Liver (tissue), 9 donors: ENCODE data around the gene SUGT1. TPM values are rescaled to one million over a fixed set of nuclear protein-coding genes. Genes with fewer than 3 reads are reported as not detected.

Source experiments
- DNase-seq: peaks from one replicate; pipeline ENCODE4 v3.0.0-alpha.2; 2017; ENCODE audit warnings: low spot score
- H3K27ac ChIP-seq, 2 donors: one replicate each; pipeline ENCODE4 v1.7.0; 2013; ENCODE audit warnings: inconsistent platforms in 2 of 2, low read length in 2 of 2, control low read depth in 1 of 2, low read depth in 1 of 2, mild to moderate bottlenecking in 1 of 2
- H3K27me3 ChIP-seq, 4 donors: one replicate each; pipeline versions ENCODE4 v1.6.1 to v1.7.0; 2013; ENCODE audit warnings: low read length in 3 of 4, inconsistent platforms in 1 of 4, mild to moderate bottlenecking in 1 of 4, moderate library complexity in 1 of 4; ENCODE audit not compliant: control insufficient read depth in 4 of 4, insufficient read depth in 4 of 4
- H3K36me3 ChIP-seq, 4 donors: one replicate each; pipeline versions ENCODE4 v1.6.1 to v1.7.0; 2013; ENCODE audit warnings: low read length in 3 of 4, mild to moderate bottlenecking in 3 of 4, low read depth in 1 of 4, moderate library complexity in 1 of 4; ENCODE audit not compliant: control insufficient read depth in 4 of 4, insufficient read depth in 3 of 4
- H3K4me1 ChIP-seq, 4 donors: one replicate each; pipeline versions ENCODE4 v1.6.1 to v1.7.0; 2013; ENCODE audit warnings: low read length in 3 of 4, mild to moderate bottlenecking in 3 of 4, moderate library complexity in 1 of 4; ENCODE audit not compliant: control insufficient read depth in 4 of 4, insufficient read depth in 4 of 4
- H3K4me3 ChIP-seq, 3 donors: one replicate each; pipeline versions ENCODE4 v1.6.1 to v1.7.0; 2013; ENCODE audit warnings: low read length in 3 of 3, control low read depth in 1 of 3, low read depth in 1 of 3, mild to moderate bottlenecking in 1 of 3
- H3K9ac ChIP-seq, 2 donors: one replicate each; pipeline ENCODE4 v1.7.0; 2013; ENCODE audit warnings: low read length in 2 of 2, mild to moderate bottlenecking in 2 of 2, moderate library complexity in 2 of 2, control low read depth in 1 of 2, low read depth in 1 of 2
- H3K9me3 ChIP-seq, 4 donors: one replicate each; pipeline versions ENCODE4 v1.6.1 to v1.7.0; 2013; ENCODE audit warnings: low read length in 3 of 4; ENCODE audit not compliant: control insufficient read depth in 4 of 4
- EGR1 ChIP-seq, 2 donors: IDR thresholded peaks; 2 replicates each; pipeline ENCODE4 v1.6.1; 2016 to 2018; ENCODE audit warnings: antibody characterized with exemption in 2 of 2, low read depth in 2 of 2
- FOXA1 ChIP-seq: IDR thresholded peaks from 2 replicates; pipeline ENCODE4 v1.6.1; 2016; ENCODE audit warnings: antibody characterized with exemption
- FOXA2 ChIP-seq: IDR thresholded peaks from 2 replicates; pipeline ENCODE4 v1.6.1; 2016; ENCODE audit warnings: antibody characterized with exemption
- GABPA ChIP-seq, 2 donors: IDR thresholded peaks in 1 of 2; conservative IDR thresholded peaks in 1 of 2; 2 replicates each; pipeline ENCODE4 v1.6.1; 2016; ENCODE audit warnings: antibody characterized with exemption in 2 of 2, mild to moderate bottlenecking in 1 of 2, moderate library complexity in 1 of 2
- HNF4A ChIP-seq, 2 donors: conservative IDR thresholded peaks; 2 replicates each; pipeline ENCODE4 v1.6.1; 2016; ENCODE audit warnings: antibody characterized with exemption in 2 of 2, mild to moderate bottlenecking in 2 of 2
- JUND ChIP-seq, 2 donors: IDR thresholded peaks; 2 replicates each; pipeline ENCODE4 v1.6.1; 2016; ENCODE audit warnings: antibody characterized with exemption in 2 of 2
- NR2F2 ChIP-seq: IDR thresholded peaks from 2 replicates; pipeline ENCODE4 v1.6.1; 2016; ENCODE audit warnings: antibody characterized with exemption
- RAD21 ChIP-seq, 2 donors: IDR thresholded peaks; 2 replicates each; pipeline ENCODE4 v1.6.1; 2016; ENCODE audit warnings: antibody characterized with exemption in 2 of 2, mild to moderate bottlenecking in 2 of 2
- RXRA ChIP-seq, 2 donors: IDR thresholded peaks; 2 replicates each; pipeline ENCODE4 v1.6.1; 2017 to 2018; ENCODE audit warnings: antibody characterized with exemption in 2 of 2, mild to moderate bottlenecking in 1 of 2
- SP1 ChIP-seq: IDR thresholded peaks from 2 replicates; pipeline ENCODE4 v1.6.1; 2018; ENCODE audit warnings: antibody characterized with exemption, mild to moderate bottlenecking
- WGBS: extraction: QIAGEN DNeasy Blood & Tissue Kit; methylation state at CpG from one replicate; pipeline ENCODE4 v1.1.7; 2013; 5-methylcytosine and 5-hydroxymethylcytosine counted together
- polyA plus RNA-seq, 2 donors: library from polyadenylated mRNA; stranded (reverse) in 1 of 2; unstranded in 1 of 2; fragments of 200-250 nt in 1 of 2; fragments of >200 nt in 1 of 2; fragmentation: Nextera tagmentation in 1 of 2; extraction: Ambion mirVana in 1 of 2; gene quantifications; one replicate each; pipeline versions ENCODE4 v1.2.1 to v1.2.3, GENCODE V29; 2013 to 2015
- total RNA-seq, 2 donors: library from RNA; depleted of rRNA; stranded (reverse); fragments of >200 nt; gene quantifications; one replicate each; pipeline ENCODE4 v1.2.3, GENCODE V29; 2014
- TF ChIP-seq, protein P1 (sequence below): IDR thresholded peaks from 2 replicates; pipeline ENCODE4 v1.6.1; 2016; ENCODE audit warnings: antibody characterized with exemption
- TF ChIP-seq, protein P2 (sequence below): IDR thresholded peaks from 2 replicates; pipeline ENCODE4 v1.6.1; 2016; ENCODE audit warnings: antibody characterized with exemption, mild to moderate bottlenecking
- TF ChIP-seq, protein P3 (sequence below): IDR thresholded peaks from 2 replicates; pipeline ENCODE4 v1.6.1; 2016; ENCODE audit warnings: antibody characterized with exemption
- TF ChIP-seq, protein P4 (sequence below): fragments of 150-350 bp; IDR thresholded peaks from 2 replicates; pipeline ENCODE4 v1.5.1; 2017; ENCODE audit warnings: improper control_type of control experiment, low read depth, low read length; ENCODE audit not compliant: missing input control
- donor health status: healthy.
- donor health status: healthy.
- donor health status: healthy.
- donor health status: healthy.
- donor health status: healthy.

The SUGT1 gene
- total and polyA plus RNA-seq, 4 donors: 15.5 to 24.9 (median 20.8) TPM

DNA sequence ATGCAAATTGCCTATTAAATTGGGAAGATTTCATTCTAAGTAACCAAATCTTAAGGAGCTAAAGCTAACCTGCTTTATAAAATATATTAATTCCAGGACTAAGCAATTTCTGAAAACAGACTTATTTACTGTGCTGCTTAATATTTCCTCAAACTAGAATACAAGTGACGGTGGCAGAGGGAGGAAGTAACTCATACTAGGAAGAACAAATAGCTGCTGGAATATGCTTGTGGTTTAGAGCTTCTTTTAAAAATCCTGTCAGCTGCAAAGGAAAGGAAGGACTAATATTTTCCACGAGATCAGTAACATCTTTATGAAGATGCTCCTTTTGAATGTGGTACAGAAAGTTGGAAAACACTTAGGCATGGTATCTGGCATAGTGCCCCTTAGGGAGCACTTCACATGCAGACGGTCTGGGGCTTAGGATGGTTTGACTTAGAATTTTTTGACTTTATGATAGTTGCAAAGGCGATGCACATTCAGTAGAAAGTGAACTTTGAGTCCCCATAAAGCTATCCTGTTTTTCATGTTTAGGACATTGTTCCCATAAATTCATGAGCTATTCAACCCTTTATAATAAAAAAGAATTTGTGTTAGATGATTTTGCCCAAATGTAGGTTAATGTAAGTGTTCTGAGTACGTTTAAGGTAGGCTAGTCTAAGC, 13.8 kb upstream of the SUGT1 start:
- TF ChIP-seq HNF4A (conservative IDR thresholded peaks at IDR 0.05): no peak
- no peak for TF ChIP-seq FOXA1
- no peak for TF ChIP-seq GABPA (IDR thresholded peaks at IDR 0.05 in 1 of 2, conservative IDR thresholded peaks at IDR 0.05 in 1 of 2)
- TF ChIP-seq, protein P1, sequence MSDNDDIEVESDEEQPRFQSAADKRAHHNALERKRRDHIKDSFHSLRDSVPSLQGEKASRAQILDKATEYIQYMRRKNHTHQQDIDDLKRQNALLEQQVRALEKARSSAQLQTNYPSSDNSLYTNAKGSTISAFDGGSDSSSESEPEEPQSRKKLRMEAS: no peak
- no peak overlapping the region for H3K4me3 ChIP-seq
- 87% methylated on average over 5 of the region's 5 CpGs for WGBS
- DNase-seq: no peak
- H3K4me1 ChIP-seq: peaks cover 0 to 3% (median 0%) of the 10 kb centered on the region in 4 donors
- H3K9me3 ChIP-seq: no peaks in the 10 kb centered on the region
- H3K27ac ChIP-seq: no peak overlapping the region
- H3K9ac ChIP-seq: no peak overlapping the region
- H3K36me3 ChIP-seq: peaks cover 0 to 5% (median 2%) of the 10 kb centered on the region in 4 donors
- H3K27me3 ChIP-seq: no peaks in the 10 kb centered on the region

DNA sequence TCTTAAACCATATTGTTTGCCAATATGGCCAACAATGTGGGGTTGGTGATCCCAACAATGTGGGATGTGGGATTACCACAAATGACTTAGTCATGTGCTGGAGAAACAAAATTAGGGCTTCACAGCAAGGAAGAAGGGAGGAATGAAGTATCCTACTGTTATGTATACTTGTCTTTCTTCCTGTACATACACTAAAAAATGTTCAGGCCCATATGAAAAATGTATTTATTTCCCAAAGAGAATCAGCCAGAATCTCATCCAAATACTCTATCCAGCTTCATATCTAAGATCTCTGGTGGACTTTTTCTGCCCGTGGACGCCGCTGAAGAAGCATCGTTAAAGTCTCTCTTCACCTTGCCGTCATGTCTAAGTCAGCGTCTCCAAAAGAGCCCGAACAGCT, 10.5 kb upstream of the SUGT1 start, which contains the start of gene HNRNPA1L2:
Gene HNRNPA1L2, plus strand, starts transcription at position 301 of the 400 bp plus-strand sequence. Its CDS starts 62 bp downstream, at position 363.
- H3K4me1 ChIP-seq: peaks cover 0 to 3% (median 0%) of the 10 kb centered on the region in 4 donors
- DNase-seq: no peak
- 97% methylated on average over 7 of the region's 7 CpGs for WGBS
- no peak within 1 kb of the TSS for H3K9ac ChIP-seq
- peaks cover 0 to 5% (median 2%) of the 10 kb centered on the region in 4 donors for H3K36me3 ChIP-seq
- TF ChIP-seq SP1: no peak
- TF ChIP-seq JUND (IDR thresholded peaks at IDR 0.05): no peak
- TF ChIP-seq, protein P2, sequence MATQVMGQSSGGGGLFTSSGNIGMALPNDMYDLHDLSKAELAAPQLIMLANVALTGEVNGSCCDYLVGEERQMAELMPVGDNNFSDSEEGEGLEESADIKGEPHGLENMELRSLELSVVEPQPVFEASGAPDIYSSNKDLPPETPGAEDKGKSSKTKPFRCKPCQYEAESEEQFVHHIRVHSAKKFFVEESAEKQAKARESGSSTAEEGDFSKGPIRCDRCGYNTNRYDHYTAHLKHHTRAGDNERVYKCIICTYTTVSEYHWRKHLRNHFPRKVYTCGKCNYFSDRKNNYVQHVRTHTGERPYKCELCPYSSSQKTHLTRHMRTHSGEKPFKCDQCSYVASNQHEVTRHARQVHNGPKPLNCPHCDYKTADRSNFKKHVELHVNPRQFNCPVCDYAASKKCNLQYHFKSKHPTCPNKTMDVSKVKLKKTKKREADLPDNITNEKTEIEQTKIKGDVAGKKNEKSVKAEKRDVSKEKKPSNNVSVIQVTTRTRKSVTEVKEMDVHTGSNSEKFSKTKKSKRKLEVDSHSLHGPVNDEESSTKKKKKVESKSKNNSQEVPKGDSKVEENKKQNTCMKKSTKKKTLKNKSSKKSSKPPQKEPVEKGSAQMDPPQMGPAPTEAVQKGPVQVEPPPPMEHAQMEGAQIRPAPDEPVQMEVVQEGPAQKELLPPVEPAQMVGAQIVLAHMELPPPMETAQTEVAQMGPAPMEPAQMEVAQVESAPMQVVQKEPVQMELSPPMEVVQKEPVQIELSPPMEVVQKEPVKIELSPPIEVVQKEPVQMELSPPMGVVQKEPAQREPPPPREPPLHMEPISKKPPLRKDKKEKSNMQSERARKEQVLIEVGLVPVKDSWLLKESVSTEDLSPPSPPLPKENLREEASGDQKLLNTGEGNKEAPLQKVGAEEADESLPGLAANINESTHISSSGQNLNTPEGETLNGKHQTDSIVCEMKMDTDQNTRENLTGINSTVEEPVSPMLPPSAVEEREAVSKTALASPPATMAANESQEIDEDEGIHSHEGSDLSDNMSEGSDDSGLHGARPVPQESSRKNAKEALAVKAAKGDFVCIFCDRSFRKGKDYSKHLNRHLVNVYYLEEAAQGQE: no peak
- TF ChIP-seq, protein P3, sequence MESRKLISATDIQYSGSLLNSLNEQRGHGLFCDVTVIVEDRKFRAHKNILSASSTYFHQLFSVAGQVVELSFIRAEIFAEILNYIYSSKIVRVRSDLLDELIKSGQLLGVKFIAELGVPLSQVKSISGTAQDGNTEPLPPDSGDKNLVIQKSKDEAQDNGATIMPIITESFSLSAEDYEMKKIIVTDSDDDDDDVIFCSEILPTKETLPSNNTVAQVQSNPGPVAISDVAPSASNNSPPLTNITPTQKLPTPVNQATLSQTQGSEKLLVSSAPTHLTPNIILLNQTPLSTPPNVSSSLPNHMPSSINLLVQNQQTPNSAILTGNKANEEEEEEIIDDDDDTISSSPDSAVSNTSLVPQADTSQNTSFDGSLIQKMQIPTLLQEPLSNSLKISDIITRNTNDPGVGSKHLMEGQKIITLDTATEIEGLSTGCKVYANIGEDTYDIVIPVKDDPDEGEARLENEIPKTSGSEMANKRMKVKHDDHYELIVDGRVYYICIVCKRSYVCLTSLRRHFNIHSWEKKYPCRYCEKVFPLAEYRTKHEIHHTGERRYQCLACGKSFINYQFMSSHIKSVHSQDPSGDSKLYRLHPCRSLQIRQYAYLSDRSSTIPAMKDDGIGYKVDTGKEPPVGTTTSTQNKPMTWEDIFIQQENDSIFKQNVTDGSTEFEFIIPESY: no peak
- TF ChIP-seq RAD21 (IDR thresholded peaks at IDR 0.05): no peak
- no peak for TF ChIP-seq GABPA (IDR thresholded peaks at IDR 0.05 in 1 of 2, conservative IDR thresholded peaks at IDR 0.05 in 1 of 2)
- TF ChIP-seq FOXA2: no peak
- no peak for TF ChIP-seq RXRA (IDR thresholded peaks at IDR 0.05)
- TF ChIP-seq EGR1 (IDR thresholded peaks at IDR 0.05; ENCODE audit: low read depth in 2 of 2): no peak
- TF ChIP-seq, protein P4, sequence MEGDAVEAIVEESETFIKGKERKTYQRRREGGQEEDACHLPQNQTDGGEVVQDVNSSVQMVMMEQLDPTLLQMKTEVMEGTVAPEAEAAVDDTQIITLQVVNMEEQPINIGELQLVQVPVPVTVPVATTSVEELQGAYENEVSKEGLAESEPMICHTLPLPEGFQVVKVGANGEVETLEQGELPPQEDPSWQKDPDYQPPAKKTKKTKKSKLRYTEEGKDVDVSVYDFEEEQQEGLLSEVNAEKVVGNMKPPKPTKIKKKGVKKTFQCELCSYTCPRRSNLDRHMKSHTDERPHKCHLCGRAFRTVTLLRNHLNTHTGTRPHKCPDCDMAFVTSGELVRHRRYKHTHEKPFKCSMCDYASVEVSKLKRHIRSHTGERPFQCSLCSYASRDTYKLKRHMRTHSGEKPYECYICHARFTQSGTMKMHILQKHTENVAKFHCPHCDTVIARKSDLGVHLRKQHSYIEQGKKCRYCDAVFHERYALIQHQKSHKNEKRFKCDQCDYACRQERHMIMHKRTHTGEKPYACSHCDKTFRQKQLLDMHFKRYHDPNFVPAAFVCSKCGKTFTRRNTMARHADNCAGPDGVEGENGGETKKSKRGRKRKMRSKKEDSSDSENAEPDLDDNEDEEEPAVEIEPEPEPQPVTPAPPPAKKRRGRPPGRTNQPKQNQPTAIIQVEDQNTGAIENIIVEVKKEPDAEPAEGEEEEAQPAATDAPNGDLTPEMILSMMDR: no peak
- no peak for TF ChIP-seq NR2F2
- H3K27ac ChIP-seq: no peak within 1 kb of the TSS
- H3K27me3 ChIP-seq: no peaks in the 10 kb centered on the region
- no peaks in the 10 kb centered on the region for H3K9me3 ChIP-seq
- H3K4me3 ChIP-seq: no peak within 1 kb of the TSS
